Chondrocyte (in vitro differentiated cells): ENCODE measurements around the gene SLAMF9. TPM values are rescaled to one million over a fixed set of nuclear protein-coding genes. Genes with fewer than 3 reads are reported as not detected.

Source experiments
- DNase-seq: peaks from one replicate; pipeline ENCODE4 v3.0.0; 2021; ENCODE audit warnings: mixed read lengths, low spot score
- H3K27ac Mint-ChIP-seq: one replicate; pipeline ENCODE4 v1.8.0; 2021; ENCODE audit warnings: mild to moderate bottlenecking, moderate library complexity, mixed read lengths; ENCODE audit not compliant: unreplicated experiment
- H3K27me3 Mint-ChIP-seq: 2 replicates; pipeline ENCODE4 v1.8.0; 2021; ENCODE audit warnings: low read depth, mixed read lengths
- H3K36me3 Mint-ChIP-seq: 2 replicates; pipeline ENCODE4 v1.8.0; 2021; ENCODE audit warnings: low read depth, mixed read lengths
- H3K4me1 Mint-ChIP-seq: 2 replicates; pipeline ENCODE4 v1.8.0; 2021; ENCODE audit warnings: low read depth, mild to moderate bottlenecking, mixed read lengths
- H3K4me3 Mint-ChIP-seq: one replicate; pipeline ENCODE4 v1.8.0; 2021; ENCODE audit warnings: mild to moderate bottlenecking, moderate library complexity, mixed read lengths; ENCODE audit not compliant: unreplicated experiment
- H3K9me3 Mint-ChIP-seq: 2 replicates; pipeline ENCODE4 v1.8.0; 2021; ENCODE audit warnings: low read depth, mixed read lengths
- CTCF ChIP-seq: fragments of 200-600 bp; sonication (generic); IDR thresholded peaks from 2 replicates; pipeline ENCODE4 v1.5.0; 2021; ENCODE audit warnings: antibody characterized with exemption, mild to moderate bottlenecking, moderate library complexity
- total RNA-seq: library from RNA; stranded (reverse); gene quantifications from 3 replicates; pipeline ENCODE4 v1.2.1, GENCODE V29; 2021

SLAMF9 gene
- total RNA-seq, 1 donor from 2014 or later: not detected

GRCh38 chr1:159927849-159928431 is 26.1 kb downstream of the SLAMF9 start:
- Mint-ChIP-seq H3K27me3 (peaks cover 2% of the 10 kb centered on the region), H3K4me1 (peaks cover 22% of the 10 kb centered on the region), H3K4me3 (no peak overlapping the region), H3K27ac (no peak overlapping the region), H3K9me3 (no peaks in the 10 kb centered on the region), H3K36me3 (peaks cover 3% of the 10 kb centered on the region)
- no peak for DNase-seq
- TF ChIP-seq CTCF: no peak

- Mint-ChIP-seq H3K27ac (no peak overlapping the region), H3K27me3 (peaks cover 2% of the 10 kb centered on the region), H3K36me3 (peaks cover 3% of the 10 kb centered on the region), H3K4me3 (no peak overlapping the region), H3K4me1 (peaks cover 28% of the 10 kb centered on the region), H3K9me3 (no peaks in the 10 kb centered on the region)
- no peak for TF ChIP-seq CTCF
- DNase-seq: no peak
These were observed 26.7 kb downstream of the SLAMF9 start for GRCh38 chr1:159927211-159927848.

GRCh38 chr1:159925719-159926078 is 28.3 kb downstream of the SLAMF9 start:
- peak overlapping the region; percentile 100 for H3K27ac Mint-ChIP-seq
- H3K27me3 Mint-ChIP-seq: peaks cover under 1% of the 10 kb centered on the region

GRCh38 chr1:159924791-159925718 is 29.0 kb downstream of the SLAMF9 start, which contains the start of gene TAGLN2:
Gene TAGLN2 (minus strand): TSS chr1:159925507. CDS start chr1:159920509, 4,998 bp downstream.
- H3K36me3 Mint-ChIP-seq: peaks cover 3% of the 10 kb centered on the region
- peaks cover 51% of the 10 kb centered on the region for H3K4me1 Mint-ChIP-seq
- H3K27me3 Mint-ChIP-seq: no peaks in the 10 kb centered on the region
- no peak for TF ChIP-seq CTCF
- H3K27ac Mint-ChIP-seq: peak within 1 kb of the TSS; percentile 100
- peak within 1 kb of the TSS; percentile 99 for H3K4me3 Mint-ChIP-seq
- DNase-seq: no peak
- no peaks in the 10 kb centered on the region for H3K9me3 Mint-ChIP-seq

More at GRCh38 chr1:159925719-159926078, 28.3 kb downstream of the SLAMF9 start:
- peaks cover 44% of the 10 kb centered on the region for H3K4me1 Mint-ChIP-seq
- no peak for DNase-seq
- no peaks in the 10 kb centered on the region for H3K9me3 Mint-ChIP-seq
- H3K36me3 Mint-ChIP-seq: peaks cover 3% of the 10 kb centered on the region
- H3K4me3 Mint-ChIP-seq: peak overlapping the region; percentile 99
- TF ChIP-seq CTCF: no peak
